WERI-Rb-1 (cell line): Measurements from ENCODE around the gene TPX2.

Experiments
- DNase-seq: peaks from one replicate; pipeline ENCODE4 v3.0.0-alpha.2; 2020
- H3K27ac ChIP-seq: fragments of 250-450 bp; sonication (Bioruptor Pico); 2 replicates; pipeline ENCODE4 v1.5.1; 2020; ENCODE audit warnings: mild to moderate bottlenecking, moderate library complexity
- H3K27me3 ChIP-seq: fragments of 250-450 bp; sonication (Bioruptor Pico); 2 replicates; pipeline ENCODE4 v1.5.1; 2021; ENCODE audit warnings: mild to moderate bottlenecking, low read depth, moderate library complexity; ENCODE audit not compliant: insufficient read depth, severe bottlenecking
- H3K36me3 ChIP-seq: fragments of 250-450 bp; sonication (Bioruptor Pico); 2 replicates; pipeline ENCODE4 v1.5.1; 2020; ENCODE audit warnings: mild to moderate bottlenecking, moderate library complexity
- H3K4me3 ChIP-seq: 2 replicates; pipeline ENCODE4 v1.5.1; 2011; ENCODE audit warnings: low read depth, mild to moderate bottlenecking, control low read depth, low read length
- H3K9me3 ChIP-seq: fragments of 250-450 bp; sonication (Bioruptor Pico); 2 replicates; pipeline ENCODE4 v1.5.1; 2021; ENCODE audit warnings: mild to moderate bottlenecking, moderate library complexity; ENCODE audit not compliant: severe bottlenecking
- CTCF ChIP-seq: IDR thresholded peaks from 2 replicates; pipeline ENCODE4 v1.5.1; 2011; ENCODE audit warnings: low read depth, mild to moderate bottlenecking, control low read depth, inconsistent platforms, low read length

TPX2 gene

GRCh38 chr20:31790401-31790800, 51.3 kb downstream of the TPX2 start:
- Histone ChIP-seq H3K4me3 (no peak overlapping the region), H3K27ac (no peak overlapping the region), H3K9me3 (no peaks in the 10 kb centered on the region), H3K36me3 (peaks cover 93% of the 10 kb centered on the region), H3K27me3 (no peaks in the 10 kb centered on the region)
- DNase-seq = no peak
- TF ChIP-seq CTCF = no peak

DNA sequence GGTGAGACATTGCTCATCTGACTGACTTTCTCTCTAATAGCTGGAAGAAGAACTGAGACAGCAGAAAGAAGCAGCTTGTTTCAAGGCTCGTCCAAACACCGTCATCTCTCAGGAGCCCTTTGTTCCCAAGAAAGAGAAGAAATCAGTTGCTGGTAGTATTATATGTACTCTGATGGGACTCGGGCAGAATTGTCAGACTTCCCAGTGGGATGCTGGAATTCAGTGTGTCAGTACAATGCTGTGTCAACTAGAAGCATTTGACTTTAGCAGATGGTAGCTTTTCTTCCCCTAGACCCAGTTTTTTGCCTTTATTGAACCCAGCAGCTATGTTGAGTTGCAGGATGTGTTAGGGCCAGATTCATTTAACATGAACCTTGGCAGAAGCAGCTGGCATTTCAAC, 58.3 kb downstream of the TPX2 start:
- TF ChIP-seq CTCF = no peak

GRCh38 chr20:31801508-31801907, 62.4 kb downstream of the TPX2 start:
- no peak overlapping the region for H3K27ac ChIP-seq
- no peak overlapping the region for H3K4me3 ChIP-seq
- no peak for DNase-seq
- no peak for TF ChIP-seq CTCF
- H3K36me3 ChIP-seq = peaks cover 90% of the 10 kb centered on the region
- no peaks in the 10 kb centered on the region for H3K9me3 ChIP-seq
- no peaks in the 10 kb centered on the region for H3K27me3 ChIP-seq

More for the DNA sequence above, 58.3 kb downstream of the TPX2 start:
- Histone ChIP-seq H3K27me3 (no peaks in the 10 kb centered on the region), H3K36me3 (peaks cover 98% of the 10 kb centered on the region), H3K4me3 (no peak overlapping the region), H3K27ac (no peak overlapping the region), H3K9me3 (no peaks in the 10 kb centered on the region)
- no peak for DNase-seq

DNA sequence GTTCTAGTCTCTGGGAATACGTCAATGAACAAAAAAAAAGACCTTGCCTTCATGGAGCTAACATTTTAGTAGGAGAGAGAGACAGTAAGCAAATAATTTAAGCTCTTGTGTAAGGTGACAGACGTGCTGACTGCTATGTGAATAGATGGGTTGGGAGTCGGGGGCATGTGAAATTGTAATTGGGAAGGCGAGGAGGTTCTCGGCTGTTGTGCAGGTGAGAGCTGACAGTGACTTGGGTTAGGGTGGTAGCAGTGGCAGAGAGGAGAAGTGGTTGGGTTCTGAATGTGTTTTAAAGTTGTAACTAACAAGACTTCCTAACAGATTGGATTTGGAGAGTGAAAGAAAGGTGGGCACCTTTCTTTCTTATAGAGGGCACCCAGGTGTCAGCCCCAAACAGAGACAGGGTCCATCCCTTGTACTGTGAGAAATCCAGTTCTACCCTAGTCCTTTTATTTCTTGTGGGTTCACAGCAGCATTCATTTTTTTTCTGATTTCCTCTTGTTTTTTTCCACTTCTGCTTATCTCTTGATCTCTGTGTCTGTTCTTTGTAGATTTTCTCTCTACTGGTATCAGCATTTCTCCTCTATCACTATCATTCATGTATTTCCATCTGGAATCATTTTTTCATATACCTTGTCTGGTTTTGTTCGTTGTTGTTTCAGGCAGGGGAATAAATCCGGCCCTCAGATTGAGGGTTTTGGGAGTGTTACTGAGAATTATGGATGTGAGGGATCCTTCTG, 64.6 kb downstream of the TPX2 start:
- Histone ChIP-seq H3K9me3 (no peaks in the 10 kb centered on the region), H3K27me3 (no peaks in the 10 kb centered on the region), H3K36me3 (peaks cover 75% of the 10 kb centered on the region), H3K27ac (no peak overlapping the region), H3K4me3 (no peak overlapping the region)
- DNase-seq = no peak
- TF ChIP-seq CTCF = no peak

DNA sequence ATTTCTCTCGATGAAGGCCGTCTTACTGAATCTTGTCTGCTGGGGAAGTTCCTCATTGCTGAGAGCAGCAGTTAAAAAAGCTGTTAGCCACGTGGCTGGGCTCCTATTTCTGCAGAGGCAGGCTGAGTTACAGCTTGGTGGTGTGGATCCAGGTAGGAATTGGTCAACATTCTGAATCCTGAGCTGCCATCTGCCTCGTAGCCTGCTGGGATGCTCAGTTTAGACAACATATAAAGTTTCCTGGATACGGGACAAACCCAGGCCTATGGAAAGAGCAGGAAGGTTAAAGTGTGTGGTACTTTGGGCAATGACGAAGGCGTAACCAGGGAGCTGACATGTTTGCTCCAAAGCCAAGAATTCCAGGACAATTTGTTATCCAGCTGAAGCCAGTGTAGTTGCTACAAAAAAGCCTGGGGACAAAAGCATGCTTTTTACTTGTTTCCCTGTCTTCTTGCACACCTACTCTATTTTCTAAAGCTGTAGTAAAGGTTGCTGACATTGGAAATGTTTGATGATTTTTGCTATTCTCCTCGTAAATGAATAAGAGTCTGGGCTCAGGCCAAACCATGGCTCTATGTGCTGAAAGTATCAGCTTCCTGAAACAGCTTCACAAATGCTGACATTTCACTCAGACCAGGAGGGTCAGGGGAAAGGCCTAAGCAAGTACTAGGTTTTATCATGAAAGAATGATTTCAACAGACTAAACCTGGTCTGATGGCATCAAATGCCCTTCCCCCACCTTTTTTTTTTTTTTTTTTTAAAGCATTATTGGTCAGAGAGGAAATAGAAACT, 67.7 kb downstream of the TPX2 start:
- H3K9me3 ChIP-seq = no peaks in the 10 kb centered on the region
- H3K27me3 ChIP-seq = no peaks in the 10 kb centered on the region
- TF ChIP-seq CTCF = no peak
- H3K36me3 ChIP-seq = peaks cover 45% of the 10 kb centered on the region
- no peak for DNase-seq
- H3K4me3 ChIP-seq = no peak overlapping the region
- no peak overlapping the region for H3K27ac ChIP-seq
